Measurements from ENCODE around the gene DNTT.

DNTT gene

DNA sequence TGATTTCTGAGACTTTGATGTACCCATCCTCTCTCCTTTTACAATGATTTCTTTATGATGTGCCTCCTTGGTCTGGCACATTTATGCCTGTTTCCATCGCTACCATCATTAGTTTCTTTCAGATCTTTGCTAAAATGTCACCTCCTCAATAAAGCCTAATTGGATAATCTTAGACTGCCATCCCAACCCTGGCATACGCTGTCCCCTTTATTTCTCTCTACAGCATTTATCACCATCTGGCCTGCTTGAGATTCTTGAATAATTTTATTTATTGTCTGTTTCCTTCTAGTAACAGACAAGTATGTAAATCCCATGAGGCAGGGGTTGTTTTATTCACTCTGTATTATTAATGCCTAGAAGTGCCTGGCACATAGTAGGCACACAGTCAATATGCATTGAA, 6.7 kb upstream of the DNTT start:
- no peak for DNase-seq (ENCODE audit: low read depth in 1 of 2, low spot score in 1 of 2)
- no peak overlapping the region for H3K27ac ChIP-seq (replicated peaks)
- TF ChIP-seq SPI1 (IDR thresholded peaks at IDR 0.05; ENCODE audit: borderline replicate concordance, low read depth) = no peak
- TF ChIP-seq, protein P1, sequence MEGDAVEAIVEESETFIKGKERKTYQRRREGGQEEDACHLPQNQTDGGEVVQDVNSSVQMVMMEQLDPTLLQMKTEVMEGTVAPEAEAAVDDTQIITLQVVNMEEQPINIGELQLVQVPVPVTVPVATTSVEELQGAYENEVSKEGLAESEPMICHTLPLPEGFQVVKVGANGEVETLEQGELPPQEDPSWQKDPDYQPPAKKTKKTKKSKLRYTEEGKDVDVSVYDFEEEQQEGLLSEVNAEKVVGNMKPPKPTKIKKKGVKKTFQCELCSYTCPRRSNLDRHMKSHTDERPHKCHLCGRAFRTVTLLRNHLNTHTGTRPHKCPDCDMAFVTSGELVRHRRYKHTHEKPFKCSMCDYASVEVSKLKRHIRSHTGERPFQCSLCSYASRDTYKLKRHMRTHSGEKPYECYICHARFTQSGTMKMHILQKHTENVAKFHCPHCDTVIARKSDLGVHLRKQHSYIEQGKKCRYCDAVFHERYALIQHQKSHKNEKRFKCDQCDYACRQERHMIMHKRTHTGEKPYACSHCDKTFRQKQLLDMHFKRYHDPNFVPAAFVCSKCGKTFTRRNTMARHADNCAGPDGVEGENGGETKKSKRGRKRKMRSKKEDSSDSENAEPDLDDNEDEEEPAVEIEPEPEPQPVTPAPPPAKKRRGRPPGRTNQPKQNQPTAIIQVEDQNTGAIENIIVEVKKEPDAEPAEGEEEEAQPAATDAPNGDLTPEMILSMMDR (IDR thresholded peaks at IDR 0.05; ENCODE audit: insufficient read depth, low read length) = no peak
- TF ChIP-seq, protein P2, sequence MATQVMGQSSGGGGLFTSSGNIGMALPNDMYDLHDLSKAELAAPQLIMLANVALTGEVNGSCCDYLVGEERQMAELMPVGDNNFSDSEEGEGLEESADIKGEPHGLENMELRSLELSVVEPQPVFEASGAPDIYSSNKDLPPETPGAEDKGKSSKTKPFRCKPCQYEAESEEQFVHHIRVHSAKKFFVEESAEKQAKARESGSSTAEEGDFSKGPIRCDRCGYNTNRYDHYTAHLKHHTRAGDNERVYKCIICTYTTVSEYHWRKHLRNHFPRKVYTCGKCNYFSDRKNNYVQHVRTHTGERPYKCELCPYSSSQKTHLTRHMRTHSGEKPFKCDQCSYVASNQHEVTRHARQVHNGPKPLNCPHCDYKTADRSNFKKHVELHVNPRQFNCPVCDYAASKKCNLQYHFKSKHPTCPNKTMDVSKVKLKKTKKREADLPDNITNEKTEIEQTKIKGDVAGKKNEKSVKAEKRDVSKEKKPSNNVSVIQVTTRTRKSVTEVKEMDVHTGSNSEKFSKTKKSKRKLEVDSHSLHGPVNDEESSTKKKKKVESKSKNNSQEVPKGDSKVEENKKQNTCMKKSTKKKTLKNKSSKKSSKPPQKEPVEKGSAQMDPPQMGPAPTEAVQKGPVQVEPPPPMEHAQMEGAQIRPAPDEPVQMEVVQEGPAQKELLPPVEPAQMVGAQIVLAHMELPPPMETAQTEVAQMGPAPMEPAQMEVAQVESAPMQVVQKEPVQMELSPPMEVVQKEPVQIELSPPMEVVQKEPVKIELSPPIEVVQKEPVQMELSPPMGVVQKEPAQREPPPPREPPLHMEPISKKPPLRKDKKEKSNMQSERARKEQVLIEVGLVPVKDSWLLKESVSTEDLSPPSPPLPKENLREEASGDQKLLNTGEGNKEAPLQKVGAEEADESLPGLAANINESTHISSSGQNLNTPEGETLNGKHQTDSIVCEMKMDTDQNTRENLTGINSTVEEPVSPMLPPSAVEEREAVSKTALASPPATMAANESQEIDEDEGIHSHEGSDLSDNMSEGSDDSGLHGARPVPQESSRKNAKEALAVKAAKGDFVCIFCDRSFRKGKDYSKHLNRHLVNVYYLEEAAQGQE (IDR thresholded peaks at IDR 0.05; ENCODE audit: insufficient replicate concordance, low read depth) = no peak
- TF ChIP-seq GABPA (IDR thresholded peaks at IDR 0.05; ENCODE audit: low read depth) = no peak
- no peak for TF ChIP-seq POLR2AphosphoS5 (IDR thresholded peaks at IDR 0.05; ENCODE audit: low read depth)
- H3K27me3 ChIP-seq (ENCODE audit: insufficient read depth, poor library complexity, severe bottlenecking) = peaks cover 2% of the 10 kb centered on the region
- no peak overlapping the region for H3K4me3 ChIP-seq (replicated peaks; ENCODE audit: insufficient read depth, low read length)

DNA sequence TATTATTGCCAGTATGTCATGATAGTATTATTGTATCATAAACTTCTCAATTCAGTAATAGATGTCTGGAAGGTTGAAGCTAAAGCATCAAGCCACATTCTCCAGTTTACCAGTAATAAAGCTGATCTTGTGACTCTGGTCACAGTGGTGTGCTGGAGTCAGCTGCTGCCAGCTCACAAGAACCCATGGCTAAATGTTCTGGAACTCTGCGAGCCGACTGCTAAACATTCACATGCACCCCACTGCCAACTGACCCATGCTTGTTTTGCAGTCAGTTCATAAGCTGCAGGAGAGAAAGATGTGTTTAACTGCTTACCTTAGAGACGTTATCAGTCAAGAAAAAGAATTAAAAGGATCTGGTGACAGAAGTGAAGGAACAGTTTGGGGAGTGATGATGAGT, 5.9 kb upstream of the DNTT start:
- DNase-seq (ENCODE audit: low read depth in 1 of 2, low spot score in 1 of 2) = no peak
- TF ChIP-seq POLR2AphosphoS5 (IDR thresholded peaks at IDR 0.05; ENCODE audit: low read depth) = no peak
- TF ChIP-seq, protein P2 (IDR thresholded peaks at IDR 0.05; ENCODE audit: insufficient replicate concordance, low read depth) = no peak
- TF ChIP-seq GABPA (IDR thresholded peaks at IDR 0.05; ENCODE audit: low read depth) = no peak
- no peak for TF ChIP-seq SPI1 (IDR thresholded peaks at IDR 0.05; ENCODE audit: borderline replicate concordance, low read depth)
- TF ChIP-seq, protein P1 (IDR thresholded peaks at IDR 0.05; ENCODE audit: insufficient read depth, low read length) = no peak

DNA sequence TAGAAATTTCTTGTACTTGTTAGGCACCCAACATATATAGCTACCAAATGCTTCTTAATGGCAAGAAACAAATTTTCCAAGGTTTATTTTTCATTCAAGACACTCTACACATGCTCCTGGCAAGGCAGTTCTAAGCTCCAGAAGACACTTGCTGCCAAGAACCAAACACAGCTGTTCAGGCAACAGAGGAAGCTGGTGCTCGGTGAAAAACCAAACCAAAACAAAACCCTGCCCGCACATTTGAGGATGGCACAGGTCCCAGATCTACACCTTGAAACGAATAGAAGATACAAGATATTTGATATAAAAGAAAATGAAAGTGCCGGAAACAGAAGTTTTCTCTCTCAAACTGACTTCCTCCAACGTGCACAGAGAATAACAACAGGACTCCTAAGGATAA, 4.9 kb upstream of the DNTT start:
- no peak for TF ChIP-seq POLR2AphosphoS5 (IDR thresholded peaks at IDR 0.05; ENCODE audit: low read depth)
- DNase-seq (ENCODE audit: low read depth in 1 of 2, low spot score in 1 of 2) = no peak
- no peak overlapping the region for H3K4me3 ChIP-seq (replicated peaks; ENCODE audit: insufficient read depth, low read length)
- no peak overlapping the region for H3K27ac ChIP-seq (replicated peaks)
- H3K27me3 ChIP-seq (ENCODE audit: insufficient read depth, poor library complexity, severe bottlenecking) = peaks cover 2% of the 10 kb centered on the region

More for the DNA sequence above, 5.9 kb upstream of the DNTT start:
- Histone ChIP-seq H3K4me3 (replicated peaks; ENCODE audit: insufficient read depth, low read length) (no peak overlapping the region), H3K27me3 (ENCODE audit: insufficient read depth, poor library complexity, severe bottlenecking) (peaks cover 2% of the 10 kb centered on the region), H3K27ac (replicated peaks) (no peak overlapping the region)

DNA sequence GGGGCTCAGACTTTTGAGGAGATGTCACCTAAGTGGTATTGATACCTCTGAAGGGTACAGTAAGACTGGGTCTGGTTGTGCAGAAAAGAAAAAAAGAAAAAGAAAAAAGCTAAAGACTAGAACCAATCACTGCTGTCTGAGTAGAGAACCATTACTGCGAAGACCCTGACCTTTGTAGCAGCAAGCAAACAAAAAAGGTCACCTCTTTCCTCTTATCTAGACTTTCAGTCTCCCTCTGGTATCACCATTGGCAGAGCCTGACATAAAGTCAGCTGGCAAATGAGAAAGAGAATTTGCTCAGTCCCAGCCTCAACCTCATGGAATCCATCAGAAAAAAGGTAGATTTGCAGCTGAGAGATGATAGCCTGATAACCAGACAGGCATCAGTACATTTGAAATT, 2.6 kb upstream of the DNTT start:
- no peak for TF ChIP-seq SPI1 (IDR thresholded peaks at IDR 0.05; ENCODE audit: borderline replicate concordance, low read depth)
- TF ChIP-seq, protein P1 (IDR thresholded peaks at IDR 0.05; ENCODE audit: insufficient read depth, low read length) = no peak
- TF ChIP-seq, protein P2 (IDR thresholded peaks at IDR 0.05; ENCODE audit: insufficient replicate concordance, low read depth) = no peak
- no peak for TF ChIP-seq GABPA (IDR thresholded peaks at IDR 0.05; ENCODE audit: low read depth)
- TF ChIP-seq POLR2AphosphoS5 (IDR thresholded peaks at IDR 0.05; ENCODE audit: low read depth) = no peak
- Histone ChIP-seq H3K4me3 (replicated peaks; ENCODE audit: insufficient read depth, low read length) (no peak overlapping the region), H3K27ac (replicated peaks) (no peak overlapping the region), H3K27me3 (ENCODE audit: insufficient read depth, poor library complexity, severe bottlenecking) (peaks cover 2% of the 10 kb centered on the region)
- DNase-seq (ENCODE audit: low read depth in 1 of 2, low spot score in 1 of 2) = no peak

Data from HL-60 (cell line).